Measurements from ENCODE around the gene GPALPP1.

Gene GPALPP1

DNA sequence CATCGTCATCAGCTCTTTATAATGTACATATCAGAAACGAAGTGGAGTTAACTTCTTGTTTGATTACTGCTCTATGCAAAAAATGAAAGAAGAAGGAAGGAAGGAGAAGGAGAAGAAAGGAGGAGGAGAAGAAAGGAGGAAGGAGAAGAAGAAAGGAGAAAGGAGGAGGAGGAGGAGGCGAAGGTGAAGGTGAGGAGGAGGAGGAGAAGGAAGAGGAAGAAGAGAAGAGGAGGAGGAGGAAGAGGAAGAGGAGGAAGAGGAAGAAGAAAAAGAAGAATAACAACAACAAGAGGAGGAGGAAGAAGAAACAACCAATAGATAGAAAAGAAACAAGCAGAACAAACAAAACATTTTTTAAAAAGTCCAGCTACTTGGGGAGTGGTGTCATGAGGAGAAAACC is 13.1 kb upstream of the GPALPP1 start:
- TF ChIP-seq TAF1 (IDR thresholded peaks at IDR 0.05; ENCODE audit: borderline replicate concordance, insufficient read depth, low read length) = no peak
- no peak for TF ChIP-seq POLR2AphosphoS5 (IDR thresholded peaks at IDR 0.05; ENCODE audit: low read depth, low read length)
- TF ChIP-seq REST (IDR thresholded peaks at IDR 0.05; ENCODE audit: insufficient read depth in 1 of 2, low read depth in 2 of 2, low read length in 2 of 2) = no peak
- TF ChIP-seq SIN3A (IDR thresholded peaks at IDR 0.05; ENCODE audit: borderline replicate concordance, insufficient read depth, low read length) = no peak
- no peak for TF ChIP-seq FOXP2 (optimal IDR thresholded peaks at IDR 0.05; ENCODE audit: borderline replicate concordance, extremely low read depth, extremely low read length, insufficient read depth)

- no peak for TF ChIP-seq TAF1 (IDR thresholded peaks at IDR 0.05; ENCODE audit: borderline replicate concordance, insufficient read depth, low read length)
- no peak for TF ChIP-seq REST (IDR thresholded peaks at IDR 0.05; ENCODE audit: insufficient read depth in 1 of 2, low read depth in 2 of 2, low read length in 2 of 2)
- TF ChIP-seq POLR2AphosphoS5 (IDR thresholded peaks at IDR 0.05; ENCODE audit: low read depth, low read length) = no peak
- no peak for TF ChIP-seq SIN3A (IDR thresholded peaks at IDR 0.05; ENCODE audit: borderline replicate concordance, insufficient read depth, low read length)
- TF ChIP-seq FOXP2 (optimal IDR thresholded peaks at IDR 0.05; ENCODE audit: borderline replicate concordance, extremely low read depth, extremely low read length, insufficient read depth) = no peak
These were observed 12.3 kb upstream of the GPALPP1 start for GRCh38 chr13:44976949-44977583.

GRCh38 chr13:44978328-44978727 is 11.0 kb upstream of the GPALPP1 start:
- TF ChIP-seq TAF1 (IDR thresholded peaks at IDR 0.05; ENCODE audit: borderline replicate concordance, insufficient read depth, low read length) (no peak), FOXP2 (optimal IDR thresholded peaks at IDR 0.05; ENCODE audit: borderline replicate concordance, extremely low read depth, extremely low read length, insufficient read depth) (no peak)

- TF ChIP-seq FOXP2 (optimal IDR thresholded peaks at IDR 0.05; ENCODE audit: borderline replicate concordance, extremely low read depth, extremely low read length, insufficient read depth) = no peak
- no peak for TF ChIP-seq POLR2AphosphoS5 (IDR thresholded peaks at IDR 0.05; ENCODE audit: low read depth, low read length)
- no peak for TF ChIP-seq TAF1 (IDR thresholded peaks at IDR 0.05; ENCODE audit: borderline replicate concordance, insufficient read depth, low read length)
- TF ChIP-seq REST (IDR thresholded peaks at IDR 0.05; ENCODE audit: insufficient read depth in 1 of 2, low read depth in 2 of 2, low read length in 2 of 2) = no peak
- TF ChIP-seq SIN3A (IDR thresholded peaks at IDR 0.05; ENCODE audit: borderline replicate concordance, insufficient read depth, low read length) = no peak
These were observed 603 bp downstream of the GPALPP1 start for GRCh38 chr13:44989941-44990340.

GRCh38 chr13:45003417-45003816 is 14.1 kb downstream of the GPALPP1 start:
- no peak for TF ChIP-seq TAF1 (IDR thresholded peaks at IDR 0.05; ENCODE audit: borderline replicate concordance, insufficient read depth, low read length)
- no peak for TF ChIP-seq SIN3A (IDR thresholded peaks at IDR 0.05; ENCODE audit: borderline replicate concordance, insufficient read depth, low read length)
- TF ChIP-seq FOXP2 (optimal IDR thresholded peaks at IDR 0.05; ENCODE audit: borderline replicate concordance, extremely low read depth, extremely low read length, insufficient read depth) = no peak
- TF ChIP-seq POLR2AphosphoS5 (IDR thresholded peaks at IDR 0.05; ENCODE audit: low read depth, low read length) = no peak
- TF ChIP-seq REST (IDR thresholded peaks at IDR 0.05; ENCODE audit: insufficient read depth in 1 of 2, low read depth in 2 of 2, low read length in 2 of 2) = no peak
